ENCODE measurements around the gene AQP12A. TPM values are rescaled to one million over a fixed set of nuclear protein-coding genes. Genes with fewer than 3 reads are reported as not detected.
"Not testable (repeated sequence)": the region's sequence is repeated elsewhere in the genome, so short reads cannot be mapped to it uniquely, and the experiment has no call there.

AQP12A gene
- total RNA-seq, 4 donors from 2014 or later, result not detected

DNA sequence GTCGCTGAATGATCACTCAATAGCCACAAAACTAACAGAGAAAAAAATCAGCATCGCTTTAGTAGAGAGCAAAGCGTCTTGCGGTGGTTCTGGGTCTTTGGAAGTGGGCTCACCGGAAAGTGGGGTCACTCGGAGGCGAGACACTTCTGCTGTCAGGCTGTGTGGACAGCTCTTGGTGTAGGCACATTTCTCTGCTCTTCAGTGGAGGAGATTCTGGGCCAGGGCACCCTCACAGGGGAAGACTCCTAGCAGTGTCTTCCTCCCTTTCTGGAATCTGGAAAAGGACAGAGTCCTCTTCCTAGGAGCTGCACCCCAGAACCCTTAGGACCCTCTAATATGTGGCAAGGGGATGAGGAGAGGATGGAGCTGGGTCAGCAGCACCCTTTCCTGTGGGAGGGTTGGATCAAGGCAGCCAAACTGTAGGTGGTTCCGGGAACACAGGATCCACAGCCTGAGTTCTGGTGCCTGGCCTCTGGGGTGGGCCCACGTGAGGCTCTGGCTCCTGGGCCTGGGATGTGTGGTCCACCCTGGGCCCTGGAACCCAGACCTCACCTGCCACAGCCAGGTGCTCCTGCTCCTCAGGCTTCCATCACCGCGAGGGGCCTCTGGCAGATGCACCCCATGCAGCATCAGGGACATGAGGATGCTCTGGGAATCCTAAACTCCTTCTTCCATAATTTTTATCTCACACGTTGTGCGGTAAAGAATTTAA is 41.3 kb upstream of the AQP12A start:
- no peaks in the 10 kb centered on the region for H3K36me3 ChIP-seq
- no peak for TF ChIP-seq CTCF (IDR thresholded peaks at IDR 0.05)
- no peaks in the 10 kb centered on the region for H3K27me3 ChIP-seq
- H3K27ac ChIP-seq, result no peak overlapping the region
- DNase-seq, result no peak
- intact Hi-C loops (cut with DNase I), result no loop called here
- 83 to 88% methylated on average over 11 to 13 of the region's 13 CpGs for WGBS, 2 donors
- no peaks in the 10 kb centered on the region for H3K9me3 ChIP-seq
- no peaks in the 10 kb centered on the region for H3K4me1 ChIP-seq
- no peak overlapping the region for H3K4me3 ChIP-seq (replicated peaks in 1 of 3)

GRCh38 chr2:240651185-240651584 is 40.5 kb upstream of the AQP12A start:
- intact Hi-C loops (cut with DNase I), result no loop called here

GRCh38 chr2:240655931-240656886 is 35.5 kb upstream of the AQP12A start:
- no peak overlapping the region for H3K4me3 ChIP-seq (replicated peaks in 1 of 3)
- no peaks in the 10 kb centered on the region for H3K36me3 ChIP-seq
- H3K27me3 ChIP-seq, result no peaks in the 10 kb centered on the region
- no peak overlapping the region for H3K27ac ChIP-seq
- intact Hi-C loops (cut with DNase I), result no loop called here
- no peaks in the 10 kb centered on the region for H3K4me1 ChIP-seq
- DNase-seq, result no peak
- WGBS, 2 donors, result 83 to 85% methylated on average over 10 of the region's 10 CpGs
- H3K9me3 ChIP-seq, result no peaks in the 10 kb centered on the region
- TF ChIP-seq CTCF (IDR thresholded peaks at IDR 0.05) (no peak), POLR2A (IDR thresholded peaks at IDR 0.05) (no peak)

More at GRCh38 chr2:240651185-240651584, 40.5 kb upstream of the AQP12A start:
- H3K4me3 ChIP-seq (replicated peaks in 1 of 3), result no peak overlapping the region
- H3K27me3 ChIP-seq, result no peaks in the 10 kb centered on the region
- no peak for TF ChIP-seq CTCF (IDR thresholded peaks at IDR 0.05)
- TF ChIP-seq POLR2A (IDR thresholded peaks at IDR 0.05), result no peak
- H3K27ac ChIP-seq, result no peak overlapping the region
- no peaks in the 10 kb centered on the region for H3K4me1 ChIP-seq
- no peak for DNase-seq
- no peaks in the 10 kb centered on the region for H3K9me3 ChIP-seq
- 73 to 75% methylated on average over 2 to 3 of the region's 3 CpGs for WGBS, 2 donors
- no peaks in the 10 kb centered on the region for H3K36me3 ChIP-seq

GRCh38 chr2:240659883-240660282 is 31.8 kb upstream of the AQP12A start:
- H3K9me3 ChIP-seq; H3K4me3 ChIP-seq (replicated peaks in 1 of 3); H3K27ac ChIP-seq; H3K36me3 ChIP-seq; H3K4me1 ChIP-seq; intact Hi-C loops (cut with DNase I); DNase-seq; H3K27me3 ChIP-seq: not testable (repeated sequence)
- 82 to 87% methylated on average over 7 of the region's 7 CpGs for WGBS, 2 donors

DNA sequence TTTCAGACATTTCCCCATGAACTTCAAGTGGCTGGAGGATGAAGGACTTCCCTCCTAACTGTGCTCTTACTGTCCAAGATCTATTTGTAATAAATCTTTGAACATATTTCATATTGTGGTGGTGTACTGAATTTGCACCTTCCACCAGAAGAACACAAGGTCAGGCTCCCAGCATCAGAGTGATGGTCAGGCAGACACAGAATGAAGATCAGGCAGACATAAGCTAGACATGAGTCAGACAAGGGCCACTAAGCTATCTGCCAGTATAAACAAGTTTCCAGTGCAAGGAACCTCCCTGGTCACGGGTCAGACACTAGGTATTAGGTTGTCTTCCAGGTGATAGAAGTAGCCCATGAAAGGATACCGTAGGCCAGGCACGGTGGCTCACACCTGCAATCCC is 29.0 kb upstream of the AQP12A start:
- H3K27me3 ChIP-seq, result no peaks in the 10 kb centered on the region
- no peak for DNase-seq
- intact Hi-C loops (cut with DNase I), result no loop called here
- no peaks in the 10 kb centered on the region for H3K9me3 ChIP-seq
- no peaks in the 10 kb centered on the region for H3K36me3 ChIP-seq
- no peaks in the 10 kb centered on the region for H3K4me1 ChIP-seq
- TF ChIP-seq CTCF (IDR thresholded peaks at IDR 0.05) (no peak), POLR2A (IDR thresholded peaks at IDR 0.05) (no peak)
- WGBS, 2 donors, result 85 to 87% methylated on average over 3 of the region's 3 CpGs
- no peak overlapping the region for H3K27ac ChIP-seq
- H3K4me3 ChIP-seq (replicated peaks in 1 of 3), result no peak overlapping the region

Data from thyroid gland (tissue), 4 donors.